Chondrocyte (in vitro differentiated cells): Measurements from ENCODE around the gene LONP1. TPM values are rescaled to one million over a fixed set of nuclear protein-coding genes. Genes with fewer than 3 reads are reported as not detected.

Experiments
- DNase-seq: peaks from one replicate; pipeline ENCODE4 v3.0.0; 2021; ENCODE audit warnings: mixed read lengths, low spot score
- H3K27ac Mint-ChIP-seq: one replicate; pipeline ENCODE4 v1.8.0; 2021; ENCODE audit warnings: mild to moderate bottlenecking, moderate library complexity, mixed read lengths; ENCODE audit not compliant: unreplicated experiment
- H3K27me3 Mint-ChIP-seq: 2 replicates; pipeline ENCODE4 v1.8.0; 2021; ENCODE audit warnings: low read depth, mixed read lengths
- H3K36me3 Mint-ChIP-seq: 2 replicates; pipeline ENCODE4 v1.8.0; 2021; ENCODE audit warnings: low read depth, mixed read lengths
- H3K4me1 Mint-ChIP-seq: 2 replicates; pipeline ENCODE4 v1.8.0; 2021; ENCODE audit warnings: low read depth, mild to moderate bottlenecking, mixed read lengths
- H3K4me3 Mint-ChIP-seq: one replicate; pipeline ENCODE4 v1.8.0; 2021; ENCODE audit warnings: mild to moderate bottlenecking, moderate library complexity, mixed read lengths; ENCODE audit not compliant: unreplicated experiment
- H3K9me3 Mint-ChIP-seq: 2 replicates; pipeline ENCODE4 v1.8.0; 2021; ENCODE audit warnings: low read depth, mixed read lengths
- total RNA-seq: library from RNA; stranded (reverse); gene quantifications from 3 replicates; pipeline ENCODE4 v1.2.1, GENCODE V29; 2021
- TF ChIP-seq, protein P1 (sequence below): fragments of 200-600 bp; sonication (generic); IDR thresholded peaks from 2 replicates; pipeline ENCODE4 v1.5.0; 2021; ENCODE audit warnings: antibody characterized with exemption, mild to moderate bottlenecking, moderate library complexity

LONP1 gene
- total RNA-seq, 1 donor from 2014 or later: 116 TPM

DNA sequence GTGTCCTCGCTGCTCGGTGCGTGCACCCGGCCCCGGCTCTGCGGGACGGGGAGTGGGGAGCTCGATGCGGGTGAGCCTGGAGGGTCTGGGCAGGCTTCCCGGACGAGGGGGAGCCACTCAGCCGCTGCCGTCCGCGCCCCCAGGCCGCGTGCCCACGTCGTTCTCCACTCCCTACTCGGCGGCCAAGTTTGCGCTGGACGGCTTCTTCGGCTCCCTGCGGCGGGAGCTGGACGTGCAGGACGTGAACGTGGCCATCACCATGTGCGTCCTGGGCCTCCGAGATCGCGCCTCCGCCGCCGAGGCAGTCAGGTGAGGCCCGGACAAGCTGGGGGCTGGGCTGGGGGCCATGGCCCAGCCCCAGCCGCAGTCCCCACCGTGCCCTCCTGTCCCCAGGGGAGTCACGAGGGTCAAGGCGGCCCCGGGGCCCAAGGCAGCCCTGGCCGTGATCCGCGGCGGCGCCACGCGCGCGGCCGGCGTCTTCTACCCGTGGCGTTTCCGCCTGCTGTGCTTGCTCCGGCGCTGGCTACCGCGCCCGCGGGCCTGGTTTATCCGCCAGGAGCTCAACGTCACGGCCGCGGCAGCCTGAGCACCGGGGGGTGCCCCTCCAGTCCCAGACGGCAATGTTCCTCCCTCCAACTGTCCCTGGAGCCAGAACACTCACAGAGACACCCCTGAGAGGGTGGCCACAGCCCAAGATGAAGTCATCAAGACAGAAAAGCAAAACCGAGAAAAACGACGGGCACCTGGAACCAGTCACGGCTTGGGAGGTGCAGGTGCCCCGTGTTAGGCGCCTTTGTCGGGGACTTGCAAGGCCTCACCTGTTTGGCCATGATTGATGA, 32.4 kb downstream of the LONP1 start:
- DNase-seq: no peak
- Mint-ChIP-seq H3K9me3 (no peaks in the 10 kb centered on the region), H3K4me3 (peak overlapping the region; percentile 73), H3K27me3 (no peaks in the 10 kb centered on the region), H3K36me3 (peaks cover 10% of the 10 kb centered on the region), H3K4me1 (peaks cover 30% of the 10 kb centered on the region), H3K27ac (no peak overlapping the region)
- TF ChIP-seq, protein P1, sequence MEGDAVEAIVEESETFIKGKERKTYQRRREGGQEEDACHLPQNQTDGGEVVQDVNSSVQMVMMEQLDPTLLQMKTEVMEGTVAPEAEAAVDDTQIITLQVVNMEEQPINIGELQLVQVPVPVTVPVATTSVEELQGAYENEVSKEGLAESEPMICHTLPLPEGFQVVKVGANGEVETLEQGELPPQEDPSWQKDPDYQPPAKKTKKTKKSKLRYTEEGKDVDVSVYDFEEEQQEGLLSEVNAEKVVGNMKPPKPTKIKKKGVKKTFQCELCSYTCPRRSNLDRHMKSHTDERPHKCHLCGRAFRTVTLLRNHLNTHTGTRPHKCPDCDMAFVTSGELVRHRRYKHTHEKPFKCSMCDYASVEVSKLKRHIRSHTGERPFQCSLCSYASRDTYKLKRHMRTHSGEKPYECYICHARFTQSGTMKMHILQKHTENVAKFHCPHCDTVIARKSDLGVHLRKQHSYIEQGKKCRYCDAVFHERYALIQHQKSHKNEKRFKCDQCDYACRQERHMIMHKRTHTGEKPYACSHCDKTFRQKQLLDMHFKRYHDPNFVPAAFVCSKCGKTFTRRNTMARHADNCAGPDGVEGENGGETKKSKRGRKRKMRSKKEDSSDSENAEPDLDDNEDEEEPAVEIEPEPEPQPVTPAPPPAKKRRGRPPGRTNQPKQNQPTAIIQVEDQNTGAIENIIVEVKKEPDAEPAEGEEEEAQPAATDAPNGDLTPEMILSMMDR: peak; percentile 58

- no peaks in the 10 kb centered on the region for H3K27me3 Mint-ChIP-seq
- peak; percentile 99 for DNase-seq
- TF ChIP-seq, protein P1: peak; percentile 89
- H3K4me3 Mint-ChIP-seq: peak overlapping the region; percentile 73
- peak overlapping the region; percentile 85 for H3K27ac Mint-ChIP-seq
- H3K9me3 Mint-ChIP-seq: no peaks in the 10 kb centered on the region
- H3K4me1 Mint-ChIP-seq: peaks cover 29% of the 10 kb centered on the region
- peaks cover 5% of the 10 kb centered on the region for H3K36me3 Mint-ChIP-seq
These were observed 33.1 kb downstream of the LONP1 start for GRCh38 chr19:5686647-5687359.

GRCh38 chr19:5686326-5686646, 33.7 kb downstream of the LONP1 start:
- TF ChIP-seq, protein P1: no peak
- Mint-ChIP-seq H3K27ac (peak overlapping the region; percentile 85), H3K4me1 (peaks cover 33% of the 10 kb centered on the region), H3K36me3 (peaks cover 5% of the 10 kb centered on the region), H3K27me3 (no peaks in the 10 kb centered on the region), H3K4me3 (peak overlapping the region; percentile 73), H3K9me3 (no peaks in the 10 kb centered on the region)
- no peak for DNase-seq

- Mint-ChIP-seq H3K4me3 (no peak overlapping the region), H3K9me3 (no peaks in the 10 kb centered on the region), H3K4me1 (peaks cover 27% of the 10 kb centered on the region), H3K27ac (no peak overlapping the region), H3K36me3 (no peaks in the 10 kb centered on the region), H3K27me3 (no peaks in the 10 kb centered on the region)
- DNase-seq: no peak
- TF ChIP-seq, protein P1: no peak
These were observed 35.1 kb downstream of the LONP1 start for GRCh38 chr19:5684694-5685430.
